ENCODE results near the gene SERINC3. TPM values are rescaled to one million over a fixed set of nuclear protein-coding genes. Genes with fewer than 3 reads are reported as not detected.

SERINC3 gene
- total RNA-seq, 2 donors from 2014 or later: 62.8 to 76.2 TPM

GRCh38 chr20:44496976-44497375 is 24.9 kb downstream of the SERINC3 start:
- DNase-seq: no peak
- Mint-ChIP-seq H3K27ac (peak overlapping the region; percentile 88), H3K27me3 (no peaks in the 10 kb centered on the region), H3K4me1 (peaks cover 18% of the 10 kb centered on the region), H3K4me3 (no peak overlapping the region), H3K36me3 (ENCODE audit: low read depth) (peaks cover 18% of the 10 kb centered on the region)
- no peak for ATAC-seq
- no peaks in the 10 kb centered on the region for H3K9me3 ChIP-seq (ENCODE audit: control insufficient read depth, low read length, poor library complexity, severe bottlenecking)

- Mint-ChIP-seq H3K27ac (peak overlapping the region; percentile 88), H3K4me1 (peaks cover 20% of the 10 kb centered on the region), H3K4me3 (no peak overlapping the region), H3K27me3 (no peaks in the 10 kb centered on the region), H3K36me3 (ENCODE audit: low read depth) (peaks cover 14% of the 10 kb centered on the region)
- no peaks in the 10 kb centered on the region for H3K9me3 ChIP-seq (ENCODE audit: control insufficient read depth, low read length, poor library complexity, severe bottlenecking)
- DNase-seq (no peak), ATAC-seq (peak; percentile 54)
Observed at GRCh38 chr20:44495802-44496481, 25.9 kb downstream of the SERINC3 start.

GRCh38 chr20:44495257-44495656 is 26.6 kb downstream of the SERINC3 start:
- H3K4me1 Mint-ChIP-seq: peaks cover 20% of the 10 kb centered on the region
- no peaks in the 10 kb centered on the region for H3K9me3 ChIP-seq (ENCODE audit: control insufficient read depth, low read length, poor library complexity, severe bottlenecking)
- ATAC-seq (peak; percentile 24), DNase-seq (no peak)
- H3K4me3 Mint-ChIP-seq: no peak overlapping the region
- peaks cover 10% of the 10 kb centered on the region for H3K36me3 Mint-ChIP-seq (ENCODE audit: low read depth)
- no peaks in the 10 kb centered on the region for H3K27me3 Mint-ChIP-seq
- H3K27ac Mint-ChIP-seq: peak overlapping the region; percentile 88

GRCh38 chr20:44494681-44495080 is 27.2 kb downstream of the SERINC3 start:
- no peaks in the 10 kb centered on the region for H3K27me3 Mint-ChIP-seq
- H3K36me3 Mint-ChIP-seq (ENCODE audit: low read depth): peaks cover 10% of the 10 kb centered on the region
- peak overlapping the region; percentile 88 for H3K27ac Mint-ChIP-seq

GRCh38 chr20:44494266-44494665 is 27.6 kb downstream of the SERINC3 start:
- ATAC-seq (no peak), DNase-seq (no peak)
- H3K4me3 Mint-ChIP-seq: no peak overlapping the region
- peaks cover 20% of the 10 kb centered on the region for H3K4me1 Mint-ChIP-seq
- H3K36me3 Mint-ChIP-seq (ENCODE audit: low read depth): peaks cover 10% of the 10 kb centered on the region
- H3K9me3 ChIP-seq (ENCODE audit: control insufficient read depth, low read length, poor library complexity, severe bottlenecking): no peaks in the 10 kb centered on the region
- no peaks in the 10 kb centered on the region for H3K27me3 Mint-ChIP-seq
- peak overlapping the region; percentile 88 for H3K27ac Mint-ChIP-seq

More at GRCh38 chr20:44494681-44495080, 27.2 kb downstream of the SERINC3 start:
- ATAC-seq (no peak), DNase-seq (no peak)
- Mint-ChIP-seq H3K4me1 (peaks cover 20% of the 10 kb centered on the region), H3K4me3 (no peak overlapping the region)
- H3K9me3 ChIP-seq (ENCODE audit: control insufficient read depth, low read length, poor library complexity, severe bottlenecking): no peaks in the 10 kb centered on the region

GRCh38 chr20:44491635-44492395 is 30.1 kb downstream of the SERINC3 start:
- H3K4me3 Mint-ChIP-seq: no peak overlapping the region
- DNase-seq (no peak), ATAC-seq (no peak)
- no peaks in the 10 kb centered on the region for H3K27me3 Mint-ChIP-seq
- peak overlapping the region; percentile 83 for H3K27ac Mint-ChIP-seq
- H3K36me3 Mint-ChIP-seq (ENCODE audit: low read depth): peaks cover 7% of the 10 kb centered on the region
- peaks cover 13% of the 10 kb centered on the region for H3K4me1 Mint-ChIP-seq
- no peaks in the 10 kb centered on the region for H3K9me3 ChIP-seq (ENCODE audit: control insufficient read depth, low read length, poor library complexity, severe bottlenecking)

- H3K27me3 Mint-ChIP-seq: no peaks in the 10 kb centered on the region
- H3K36me3 Mint-ChIP-seq (ENCODE audit: low read depth): peaks cover 7% of the 10 kb centered on the region
- H3K27ac Mint-ChIP-seq: peak overlapping the region; percentile 83
- H3K4me1 Mint-ChIP-seq: peaks cover 9% of the 10 kb centered on the region
- ATAC-seq (peak; percentile 62), DNase-seq (no peak)
- no peak overlapping the region for H3K4me3 Mint-ChIP-seq
- no peaks in the 10 kb centered on the region for H3K9me3 ChIP-seq (ENCODE audit: control insufficient read depth, low read length, poor library complexity, severe bottlenecking)
Observed at GRCh38 chr20:44489931-44490330, 31.9 kb downstream of the SERINC3 start.

- H3K4me3 Mint-ChIP-seq: no peak overlapping the region
- peaks cover 7% of the 10 kb centered on the region for H3K36me3 Mint-ChIP-seq (ENCODE audit: low read depth)
- H3K27me3 Mint-ChIP-seq: no peaks in the 10 kb centered on the region
- peak overlapping the region; percentile 83 for H3K27ac Mint-ChIP-seq
- no peaks in the 10 kb centered on the region for H3K9me3 ChIP-seq (ENCODE audit: control insufficient read depth, low read length, poor library complexity, severe bottlenecking)
- ATAC-seq: no peak
- peaks cover 9% of the 10 kb centered on the region for H3K4me1 Mint-ChIP-seq
- DNase-seq: no peak
Observed at GRCh38 chr20:44489223-44489622, 32.6 kb downstream of the SERINC3 start.

GRCh38 chr20:44488551-44488950 is 33.3 kb downstream of the SERINC3 start:
- Mint-ChIP-seq H3K4me1 (peaks cover 9% of the 10 kb centered on the region), H3K27ac (peak overlapping the region; percentile 83), H3K27me3 (no peaks in the 10 kb centered on the region), H3K36me3 (ENCODE audit: low read depth) (peaks cover 7% of the 10 kb centered on the region), H3K4me3 (peak overlapping the region; percentile 31)
- no peak for ATAC-seq
- DNase-seq: no peak
- H3K9me3 ChIP-seq (ENCODE audit: control insufficient read depth, low read length, poor library complexity, severe bottlenecking): no peaks in the 10 kb centered on the region

- Mint-ChIP-seq H3K4me1 (peaks cover 4% of the 10 kb centered on the region), H3K27ac (no peak overlapping the region), H3K4me3 (no peak overlapping the region), H3K36me3 (ENCODE audit: low read depth) (peaks cover 6% of the 10 kb centered on the region), H3K27me3 (no peaks in the 10 kb centered on the region)
- ATAC-seq (no peak), DNase-seq (no peak)
- no peaks in the 10 kb centered on the region for H3K9me3 ChIP-seq (ENCODE audit: control insufficient read depth, low read length, poor library complexity, severe bottlenecking)
Observed at GRCh38 chr20:44485830-44486198, 36.1 kb downstream of the SERINC3 start.

GRCh38 chr20:44485078-44485829 is 36.6 kb downstream of the SERINC3 start:
- peak overlapping the region; percentile 39 for H3K27ac Mint-ChIP-seq
- H3K4me3 Mint-ChIP-seq: no peak overlapping the region
- peaks cover 6% of the 10 kb centered on the region for H3K36me3 Mint-ChIP-seq (ENCODE audit: low read depth)
- peaks cover 4% of the 10 kb centered on the region for H3K4me1 Mint-ChIP-seq
- no peak for ATAC-seq
- H3K9me3 ChIP-seq (ENCODE audit: control insufficient read depth, low read length, poor library complexity, severe bottlenecking): no peaks in the 10 kb centered on the region
- no peaks in the 10 kb centered on the region for H3K27me3 Mint-ChIP-seq
- DNase-seq: no peak

GRCh38 chr20:44483112-44483511 is 38.8 kb downstream of the SERINC3 start:
- Mint-ChIP-seq H3K4me1 (no peaks in the 10 kb centered on the region), H3K27me3 (no peaks in the 10 kb centered on the region), H3K36me3 (ENCODE audit: low read depth) (no peaks in the 10 kb centered on the region), H3K27ac (no peak overlapping the region), H3K4me3 (no peak overlapping the region)
- H3K9me3 ChIP-seq (ENCODE audit: control insufficient read depth, low read length, poor library complexity, severe bottlenecking): no peaks in the 10 kb centered on the region
- ATAC-seq (no peak), DNase-seq (no peak)

GRCh38 chr20:44481719-44482416 is 40.0 kb downstream of the SERINC3 start:
- Mint-ChIP-seq H3K27me3 (no peaks in the 10 kb centered on the region), H3K36me3 (ENCODE audit: low read depth) (no peaks in the 10 kb centered on the region), H3K27ac (no peak overlapping the region), H3K4me3 (no peak overlapping the region), H3K4me1 (peaks cover 6% of the 10 kb centered on the region)
- ATAC-seq (no peak), DNase-seq (no peak)
- H3K9me3 ChIP-seq (ENCODE audit: control insufficient read depth, low read length, poor library complexity, severe bottlenecking): no peaks in the 10 kb centered on the region

All from T-helper 17 cell (primary cell).